K562 (cell line): ENCODE results near the gene CD226. TPM values are rescaled to one million over a fixed set of nuclear protein-coding genes. Genes with fewer than 3 reads are reported as not detected.

ENCODE experiments used
- ATAC-seq: fragments of 200-7000 bp; cut with Tn5 transposase; 3 replicates; pipeline ENCODE4 v1.9.1; 2020; ENCODE audit warnings: moderate library complexity
- BruUV-seq: library from RNA; stranded (reverse); fragments of 400-500 nt; replicated peaks from 2 replicates; lab custom pipeline; 2021; lab: Mats Ljungman, UMichigan
- CTCF ChIA-PET: fragments of 300-600 bp; formaldehyde crosslinking; extraction: SDS; loops from one replicate; lab custom pipeline; 2021; ENCODE audit warnings: low intra/inter-chr PET ratio; lab: Yijun Ruan, JAX
- POLR2A ChIA-PET: fragments of 300-600, 350-650 bp; sonication (Branson Sonifier 250); formaldehyde crosslinking; extraction: SDS; loops from one replicate; lab custom pipeline; 2021; ENCODE audit warnings: antibody characterized with exemption, inconsistent platforms; lab: Yijun Ruan, JAX
- DNase-seq, 4 experiments: peaks; one replicate each; pipeline versions ENCODE4 v3.0.0 to v3.0.0-alpha.2; 2011 to 2018; ENCODE audit warnings: low spot score in 3 of 4, mixed read lengths in 3 of 4; ENCODE audit errors: extremely low read depth in 1 of 4
- FAIRE-seq: peaks from 2 replicates; lab custom pipeline; 2011; peaks lifted over from hg19 to GRCh38; lab: Jason Lieb, UNC
- H2AFZ ChIP-seq: 2 replicates; pipeline ENCODE4 v1.6.0; 2011; ENCODE audit warnings: low read depth, low read length, control low read depth, inconsistent platforms
- H3K27ac ChIP-seq: fragments of 200-600 bp; 3 replicates; pipeline ENCODE4 v1.8.0; 2011; ENCODE audit warnings: low read depth, mild to moderate bottlenecking, control low read depth, inconsistent platforms, low read length, moderate library complexity, mixed read lengths; ENCODE audit errors: extremely low read depth
- H3K27me3 ChIP-seq, 2 experiments: fragments of 300-600 bp in 1 of 2; 2 replicates in 1 of 2; 3 replicates in 1 of 2; pipeline versions ENCODE4 v1.6.0 to v1.8.0; 2011; ENCODE audit warnings: inconsistent platforms in 2 of 2, low read length in 2 of 2, mild to moderate bottlenecking in 1 of 2, mixed read lengths in 1 of 2, moderate library complexity in 1 of 2; ENCODE audit not compliant: control insufficient read depth in 2 of 2, insufficient read depth in 2 of 2
- H3K36me3 ChIP-seq: fragments of 300-600 bp; 3 replicates; pipeline ENCODE4 v1.8.0; 2011; ENCODE audit warnings: mild to moderate bottlenecking, low read length, inconsistent platforms; ENCODE audit not compliant: control insufficient read depth, insufficient read depth
- H3K4me1 ChIP-seq, 2 experiments: fragments of 200-600 bp in 1 of 2; replicated peaks in 1 of 2; 2 replicates in 1 of 2; 3 replicates in 1 of 2; pipeline versions ENCODE4 v1.5.1 to v1.8.0; 2011; ENCODE audit warnings: inconsistent platforms in 2 of 2, low read length in 2 of 2, mild to moderate bottlenecking in 1 of 2, mixed read lengths in 1 of 2, moderate library complexity in 1 of 2; ENCODE audit not compliant: control insufficient read depth in 2 of 2, insufficient read depth in 2 of 2
- H3K4me2 ChIP-seq: 2 replicates; pipeline ENCODE4 v1.6.1; 2011; ENCODE audit warnings: low read length, control low read depth, inconsistent platforms, mixed read lengths; ENCODE audit not compliant: insufficient read depth
- H3K4me3 ChIP-seq: fragments of 200-600 bp; sonication (generic), shearing (Covaris generic); 2 replicates; pipeline ENCODE4 v1.5.1; 2016; ENCODE audit warnings: control low read depth, inconsistent platforms
- H3K79me2 ChIP-seq: fragments of 200-600 bp; 3 replicates; pipeline ENCODE4 v1.8.0; 2011; ENCODE audit warnings: low read length, inconsistent platforms; ENCODE audit not compliant: control insufficient read depth, insufficient read depth
- H3K9ac ChIP-seq, 2 experiments: 2 replicates each; pipeline versions ENCODE4 v1.6.0 to v1.6.1; 2011; ENCODE audit warnings: low read depth in 2 of 2, low read length in 2 of 2, control low read depth in 1 of 2, inconsistent platforms in 1 of 2, mild to moderate bottlenecking in 1 of 2, mixed read lengths in 1 of 2; ENCODE audit not compliant: insufficient read depth in 1 of 2
- H3K9me1 ChIP-seq: one replicate; pipeline ENCODE4 v1.6.0; 2011; ENCODE audit warnings: inconsistent platforms, mild to moderate bottlenecking, low read length, moderate library complexity; ENCODE audit not compliant: control insufficient read depth, insufficient read depth
- H3K9me3 ChIP-seq: replicated peaks from 2 replicates; pipeline ENCODE4 v1.5.1; 2011; ENCODE audit warnings: low read depth, low read length, inconsistent platforms; ENCODE audit not compliant: control insufficient read depth, insufficient read depth
- H4K20me1 ChIP-seq: replicated peaks from 2 replicates; pipeline ENCODE4 v1.6.1; 2011; ENCODE audit warnings: low read length, inconsistent platforms, mixed read lengths; ENCODE audit not compliant: control insufficient read depth, insufficient read depth
- EP300 ChIP-seq: IDR thresholded peaks from 2 replicates; pipeline ENCODE4 v1.6.1; 2012; ENCODE audit warnings: low read length, improper control_type of control experiment
- FOSL1 ChIP-seq: fragments of 200-800 bp; sonication (Bioruptor generic); conservative IDR thresholded peaks from 2 replicates; pipeline ENCODE4 v1.6.1; 2016; ENCODE audit warnings: missing genetic modification characterization, missing compliant biosample characterization
- ILF3 ChIP-seq: fragments of 450-650 bp; IDR thresholded peaks from 2 replicates; pipeline ENCODE4 v1.6.1; 2018; ENCODE audit warnings: antibody characterized with exemption, mild to moderate bottlenecking, moderate library complexity, borderline replicate concordance
- MIER1 ChIP-seq: fragments of 450-650 bp; IDR thresholded peaks from 2 replicates; pipeline ENCODE4 v1.6.1; 2016; ENCODE audit warnings: antibody characterized with exemption, mild to moderate bottlenecking, low read depth
- OTX1 ChIP-seq: fragments of 450-650 bp; formaldehyde crosslinking; IDR thresholded peaks from 2 replicates; pipeline ENCODE4 v1.4.0; 2022; ENCODE audit warnings: mild to moderate bottlenecking
- RUNX1 ChIP-seq: sonication (generic); IDR thresholded peaks from 2 replicates; pipeline ENCODE4 v1.6.1; 2016; ENCODE audit warnings: antibody characterized with exemption, low read depth
- TFAM ChIP-seq: fragments of 250-450 bp; sonication (Bioruptor Pico); conservative IDR thresholded peaks from 2 replicates; pipeline ENCODE4 v1.5.0; 2021; ENCODE audit warnings: mild to moderate bottlenecking, moderate library complexity
- WGBS: fragments of 100-300 bp; shearing (Covaris generic); methylation state at CpG from one replicate; pipeline ENCODE4 v1.1.6; 2016; ENCODE audit warnings: low coverage, mixed read lengths; ENCODE audit not compliant: insufficient coverage; ENCODE audit errors: missing lambda C conversion rate; 5-methylcytosine and 5-hydroxymethylcytosine counted together
- in situ Hi-C: fragments of 300-500 bp; cut with MboI; formaldehyde crosslinking; loops from 4 replicates; pipeline ENCODE4 v1.15.0; 2018; ENCODE audit warnings: inconsistent platforms, mixed read lengths
- intact Hi-C: fragments of 100-400 bp; cut with micrococcal nuclease; formaldehyde crosslinking; loops from 2 replicates; pipeline ENCODE4 v1.14.2; 2022
- polyA plus RNA-seq, 8 experiments: library from polyadenylated mRNA; depleted of rRNA in 4 of 8; stranded (reverse) in 5 of 8; unstranded in 3 of 8; fragments of >200 nt; fragmentation: Nextera tagmentation in 2 of 8; fragmentation: Illumina TruSeq in 1 of 8; extraction: Ambion mirVana in 2 of 8; extraction: Trizol in 1 of 8; gene quantifications; 2 replicates each; pipeline versions ENCODE4 v1.2.1 to v1.2.3, GENCODE V29; 2011 to 2014; ENCODE audit warnings: inconsistent platforms in 1 of 8, missing spikeins in 1 of 8
- total RNA-seq, 7 experiments: library from RNA; depleted of rRNA in 6 of 7; stranded (reverse); fragments of >200 nt in 6 of 7; fragmentation: Illumina TruSeq in 2 of 7; extraction: Trizol in 2 of 7; gene quantifications; 2 replicates each; pipeline versions ENCODE4 v1.2.1 to v1.2.3, GENCODE V29; 2011 to 2021; ENCODE audit warnings: low replicate concordance in 1 of 7
- TF ChIP-seq, protein P1 (sequence below): fragments of 250-450 bp; sonication (Bioruptor Pico); IDR thresholded peaks from 2 replicates; pipeline ENCODE4 v1.5.0; 2021; ENCODE audit warnings: mild to moderate bottlenecking, borderline replicate concordance
- TF ChIP-seq, protein P2 (sequence below): fragments of 200-800 bp; sonication (Bioruptor generic); IDR thresholded peaks from 2 replicates; pipeline ENCODE4 v1.6.1; 2016; ENCODE audit warnings: missing genetic modification characterization, missing compliant biosample characterization

CD226 gene
- total and polyA plus RNA-seq, 9 of the 15 experiments (the other 6 are each of a cell fraction or from before 2014, with no cell fraction given), result 0.32 to 1.7 (median 0.80) TPM

DNA sequence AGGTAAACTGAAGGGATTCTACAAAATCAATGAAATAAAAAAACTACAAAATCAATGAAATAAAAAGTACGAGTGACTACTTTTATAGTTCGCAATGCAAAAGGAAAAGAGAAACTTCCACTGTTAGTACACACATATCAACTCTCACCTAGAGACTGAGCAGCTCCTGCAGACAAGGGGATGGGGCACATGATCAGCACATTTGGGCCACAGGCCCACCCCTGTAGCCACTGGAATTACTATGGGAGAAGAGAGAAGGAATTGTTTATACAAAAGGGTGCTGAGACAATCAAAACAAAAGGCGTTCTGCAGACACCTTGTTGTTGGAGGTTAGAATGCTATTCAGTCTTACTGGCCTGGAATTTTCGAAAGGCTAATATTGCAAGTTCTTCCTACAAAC, 34.7 kb upstream of the CD226 start:
- TF ChIP-seq EP300 (no peak), MIER1 (no peak)
- TF ChIP-seq, protein P1, sequence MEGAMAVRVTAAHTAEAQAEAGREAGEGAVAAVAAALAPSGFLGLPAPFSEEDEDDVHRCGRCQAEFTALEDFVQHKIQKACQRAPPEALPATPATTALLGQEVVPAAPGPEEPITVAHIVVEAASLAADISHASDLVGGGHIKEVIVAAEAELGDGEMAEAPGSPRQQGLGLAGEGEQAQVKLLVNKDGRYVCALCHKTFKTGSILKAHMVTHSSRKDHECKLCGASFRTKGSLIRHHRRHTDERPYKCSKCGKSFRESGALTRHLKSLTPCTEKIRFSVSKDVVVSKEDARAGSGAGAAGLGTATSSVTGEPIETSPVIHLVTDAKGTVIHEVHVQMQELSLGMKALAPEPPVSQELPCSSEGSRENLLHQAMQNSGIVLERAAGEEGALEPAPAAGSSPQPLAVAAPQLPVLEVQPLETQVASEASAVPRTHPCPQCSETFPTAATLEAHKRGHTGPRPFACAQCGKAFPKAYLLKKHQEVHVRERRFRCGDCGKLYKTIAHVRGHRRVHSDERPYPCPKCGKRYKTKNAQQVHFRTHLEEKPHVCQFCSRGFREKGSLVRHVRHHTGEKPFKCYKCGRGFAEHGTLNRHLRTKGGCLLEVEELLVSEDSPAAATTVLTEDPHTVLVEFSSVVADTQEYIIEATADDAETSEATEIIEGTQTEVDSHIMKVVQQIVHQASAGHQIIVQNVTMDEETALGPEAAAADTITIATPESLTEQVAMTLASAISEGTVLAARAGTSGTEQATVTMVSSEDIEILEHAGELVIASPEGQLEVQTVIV (CRISPR knock-in tag), result no peak
- POLR2A ChIA-PET, result no interaction called here
- H3K4me1 ChIP-seq, result peaks cover 0 to 9% of the 10 kb centered on the region in 2 experiments; a peak in 2 of 5 replicates
- no peaks in the 10 kb centered on the region for H4K20me1 ChIP-seq
- ATAC-seq (no peak), DNase-seq (no peak), FAIRE-seq (no peak)
- in situ Hi-C loops (no loop called here), intact Hi-C loops (no loop called here)
- no peaks in the 10 kb centered on the region for H3K9me3 ChIP-seq
- BruUV-seq, result no TSS peak
- CTCF ChIA-PET, result no interaction called here
- no peak overlapping the region for H2AFZ ChIP-seq
- H3K79me2 ChIP-seq, result no peaks in the 10 kb centered on the region
- no peaks in the 10 kb centered on the region for H3K9me1 ChIP-seq
- no peak overlapping the region for H3K27ac ChIP-seq
- H3K9ac ChIP-seq, result no peak overlapping the region
- H3K36me3 ChIP-seq, result no peaks in the 10 kb centered on the region
- no peak overlapping the region for H3K4me2 ChIP-seq
- H3K27me3 ChIP-seq, result no peaks in the 10 kb centered on the region
- H3K4me3 ChIP-seq, result no peak overlapping the region
- WGBS, result 91% methylated on average over 4 of the region's 4 CpGs

DNA sequence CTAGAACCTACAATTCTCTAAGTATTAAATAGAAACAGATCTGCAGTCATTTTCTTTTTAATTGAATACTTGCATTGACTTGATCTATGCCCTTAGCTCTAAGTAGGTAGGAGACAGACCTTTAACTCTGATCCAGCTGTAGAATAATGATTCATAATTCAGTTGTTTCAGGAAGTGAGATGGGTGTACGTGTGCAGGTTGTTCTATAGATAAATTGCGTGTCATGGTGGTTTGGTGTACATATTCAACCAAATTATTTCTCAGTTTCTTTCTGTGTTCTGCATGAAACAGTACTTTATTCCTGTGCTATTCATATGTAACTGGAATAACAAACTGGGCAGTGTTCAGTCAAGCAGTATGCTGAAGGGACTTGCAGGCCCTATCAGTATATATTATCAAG, 34.3 kb upstream of the CD226 start:
- 26% methylated on average over 2 of the region's 2 CpGs for WGBS
- Histone ChIP-seq H3K4me1 (peaks cover 0 to 9% of the 10 kb centered on the region in 2 experiments; a peak in 2 of 5 replicates), H3K4me2 (no peak overlapping the region), H3K27ac (no peak overlapping the region), H2AFZ (no peak overlapping the region), H3K36me3 (no peaks in the 10 kb centered on the region), H3K79me2 (no peaks in the 10 kb centered on the region), H4K20me1 (no peaks in the 10 kb centered on the region), H3K27me3 (no peaks in the 10 kb centered on the region), H3K9ac (no peak overlapping the region), H3K9me3 (no peaks in the 10 kb centered on the region), H3K4me3 (no peak overlapping the region), H3K9me1 (no peaks in the 10 kb centered on the region)
- POLR2A ChIA-PET, result no interaction called here
- FAIRE-seq (no peak), DNase-seq (no peak), ATAC-seq (no peak)
- in situ Hi-C loops (no loop called here), intact Hi-C loops (no loop called here)
- BruUV-seq, result no TSS peak
- CTCF ChIA-PET, result no interaction called here
- TF ChIP-seq ILF3 (no peak), TFAM (CRISPR knock-in tag) (no peak), FOSL1 (tag) (no peak), OTX1 (CRISPR knock-in tag) (no peak), RUNX1 (no peak)
- TF ChIP-seq, protein P2, sequence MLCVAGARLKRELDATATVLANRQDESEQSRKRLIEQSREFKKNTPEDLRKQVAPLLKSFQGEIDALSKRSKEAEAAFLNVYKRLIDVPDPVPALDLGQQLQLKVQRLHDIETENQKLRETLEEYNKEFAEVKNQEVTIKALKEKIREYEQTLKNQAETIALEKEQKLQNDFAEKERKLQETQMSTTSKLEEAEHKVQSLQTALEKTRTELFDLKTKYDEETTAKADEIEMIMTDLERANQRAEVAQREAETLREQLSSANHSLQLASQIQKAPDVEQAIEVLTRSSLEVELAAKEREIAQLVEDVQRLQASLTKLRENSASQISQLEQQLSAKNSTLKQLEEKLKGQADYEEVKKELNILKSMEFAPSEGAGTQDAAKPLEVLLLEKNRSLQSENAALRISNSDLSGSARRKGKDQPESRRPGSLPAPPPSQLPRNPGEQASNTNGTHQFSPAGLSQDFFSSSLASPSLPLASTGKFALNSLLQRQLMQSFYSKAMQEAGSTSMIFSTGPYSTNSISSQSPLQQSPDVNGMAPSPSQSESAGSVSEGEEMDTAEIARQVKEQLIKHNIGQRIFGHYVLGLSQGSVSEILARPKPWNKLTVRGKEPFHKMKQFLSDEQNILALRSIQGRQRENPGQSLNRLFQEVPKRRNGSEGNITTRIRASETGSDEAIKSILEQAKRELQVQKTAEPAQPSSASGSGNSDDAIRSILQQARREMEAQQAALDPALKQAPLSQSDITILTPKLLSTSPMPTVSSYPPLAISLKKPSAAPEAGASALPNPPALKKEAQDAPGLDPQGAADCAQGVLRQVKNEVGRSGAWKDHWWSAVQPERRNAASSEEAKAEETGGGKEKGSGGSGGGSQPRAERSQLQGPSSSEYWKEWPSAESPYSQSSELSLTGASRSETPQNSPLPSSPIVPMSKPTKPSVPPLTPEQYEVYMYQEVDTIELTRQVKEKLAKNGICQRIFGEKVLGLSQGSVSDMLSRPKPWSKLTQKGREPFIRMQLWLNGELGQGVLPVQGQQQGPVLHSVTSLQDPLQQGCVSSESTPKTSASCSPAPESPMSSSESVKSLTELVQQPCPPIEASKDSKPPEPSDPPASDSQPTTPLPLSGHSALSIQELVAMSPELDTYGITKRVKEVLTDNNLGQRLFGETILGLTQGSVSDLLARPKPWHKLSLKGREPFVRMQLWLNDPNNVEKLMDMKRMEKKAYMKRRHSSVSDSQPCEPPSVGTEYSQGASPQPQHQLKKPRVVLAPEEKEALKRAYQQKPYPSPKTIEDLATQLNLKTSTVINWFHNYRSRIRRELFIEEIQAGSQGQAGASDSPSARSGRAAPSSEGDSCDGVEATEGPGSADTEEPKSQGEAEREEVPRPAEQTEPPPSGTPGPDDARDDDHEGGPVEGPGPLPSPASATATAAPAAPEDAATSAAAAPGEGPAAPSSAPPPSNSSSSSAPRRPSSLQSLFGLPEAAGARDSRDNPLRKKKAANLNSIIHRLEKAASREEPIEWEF, result no peak
